Measurements from ENCODE around the gene FABP6.

The FABP6 gene

GRCh38 chr5:160287378-160288051 lies 58.2 kb downstream of the FABP6 start:
- no peak for DNase-seq (ENCODE audit: low read depth in 2 of 2, low spot score in 1 of 2)

Measured in stimulated activated CD8-positive, alpha-beta memory T cell treated with anti-CD3 and anti-CD28 coated beads, Interleukin-4, amount 100 ng/mL, for 1 hour (primary cell).